Keratinocyte (primary cell): ENCODE results near the gene TMEM97. TPM values are rescaled to one million over a fixed set of nuclear protein-coding genes. Genes with fewer than 3 reads are reported as not detected.

ENCODE experiments used
- DNase-seq: peaks from one replicate; pipeline ENCODE4 v3.0.0-alpha.2; 2011; ENCODE audit warnings: low read depth, missing footprints, low spot score
- FAIRE-seq: peaks from 2 replicates; lab custom pipeline; 2011; peaks lifted over from hg19 to GRCh38; lab: Jason Lieb, UNC
- H2AFZ ChIP-seq: 2 replicates; pipeline ENCODE4 v1.6.0; 2012; ENCODE audit warnings: low read length, control low read depth, inconsistent platforms; ENCODE audit not compliant: control insufficient read depth
- H3K27ac ChIP-seq: 2 replicates; pipeline ENCODE4 v1.5.1; 2011; ENCODE audit warnings: low read length; ENCODE audit not compliant: control insufficient read depth, insufficient read depth
- H3K27me3 ChIP-seq: 3 replicates; pipeline ENCODE4 v1.6.0; 2011; ENCODE audit warnings: low read length; ENCODE audit not compliant: control insufficient read depth, insufficient read depth; ENCODE audit errors: extremely low read depth
- H3K36me3 ChIP-seq, 2 experiments: 2 replicates in 1 of 2; 3 replicates in 1 of 2; pipeline ENCODE4 v1.5.1; 2011; ENCODE audit warnings: low read length in 2 of 2, mild to moderate bottlenecking in 1 of 2; ENCODE audit not compliant: control insufficient read depth in 2 of 2, insufficient read depth in 2 of 2; ENCODE audit errors: extremely low read depth in 1 of 2
- H3K4me1 ChIP-seq: 3 replicates; pipeline ENCODE4 v1.5.1; 2011; ENCODE audit warnings: low read length; ENCODE audit not compliant: control insufficient read depth, insufficient read depth; ENCODE audit errors: extremely low read depth
- H3K4me2 ChIP-seq: 3 replicates; pipeline ENCODE4 v1.6.0; 2011; ENCODE audit warnings: low read depth, low read length; ENCODE audit not compliant: control insufficient read depth, insufficient read depth; ENCODE audit errors: extremely low read depth
- H3K4me3 ChIP-seq, 3 experiments: fragments of 200-600 bp in 1 of 3; sonication (generic) in 1 of 3; 2 replicates in 2 of 3; 3 replicates in 1 of 3; pipeline ENCODE4 v1.5.1; 2011 to 2016; ENCODE audit warnings: low read length in 3 of 3, mild to moderate bottlenecking in 3 of 3, control low read depth in 2 of 3, inconsistent platforms in 1 of 3, low read depth in 1 of 3, mixed read lengths in 1 of 3, mixed run types in 1 of 3, moderate library complexity in 1 of 3; ENCODE audit not compliant: control insufficient read depth in 2 of 3, insufficient read depth in 2 of 3; ENCODE audit errors: extremely low read depth in 1 of 3
- H3K79me2 ChIP-seq: 2 replicates; pipeline ENCODE4 v1.6.0; 2012; ENCODE audit warnings: low read length; ENCODE audit not compliant: control insufficient read depth, insufficient read depth
- H3K9ac ChIP-seq: 3 replicates; pipeline ENCODE4 v1.6.0; 2011; ENCODE audit warnings: low read length; ENCODE audit not compliant: control insufficient read depth, insufficient read depth; ENCODE audit errors: extremely low read depth
- H3K9me1 ChIP-seq: 3 replicates; pipeline ENCODE4 v1.6.0; 2011; ENCODE audit warnings: low read length; ENCODE audit not compliant: control insufficient read depth, insufficient read depth; ENCODE audit errors: extremely low read depth
- H3K9me3 ChIP-seq: 2 replicates; pipeline ENCODE4 v1.5.1; 2012; ENCODE audit warnings: low read depth, low read length; ENCODE audit not compliant: control insufficient read depth
- H4K20me1 ChIP-seq: 3 replicates; pipeline ENCODE4 v1.6.0; 2011; ENCODE audit warnings: low read length; ENCODE audit not compliant: control insufficient read depth, insufficient read depth; ENCODE audit errors: extremely low read depth
- EZH2 ChIP-seq: IDR thresholded peaks from one replicate; pipeline ENCODE4 v1.6.1; 2012; ENCODE audit warnings: inconsistent platforms, mild to moderate bottlenecking, low read length, moderate library complexity
- dilution Hi-C: fragments of 300-500 bp; cut with MboI; formaldehyde crosslinking; loops from one replicate; pipeline ENCODE4 v1.7.0; 2020; ENCODE audit warnings: low sequenced_read_pairs; ENCODE audit not compliant: extremely low pct_ligation_motif_present
- polyA plus RNA-seq, 5 experiments: library from polyadenylated mRNA; depleted of rRNA in 3 of 5; stranded (reverse) in 3 of 5; stranded (forward) in 1 of 5; unstranded in 1 of 5; fragments of >200 nt; gene quantifications; 1 replicate in 1 of 5; 2 replicates in 3 of 5; 3 replicates in 1 of 5; pipeline versions ENCODE4 v1.2.1 to v1.2.3, GENCODE V29; 2011 to 2012; ENCODE audit warnings: missing spikeins in 2 of 5, low read depth in 1 of 5, low replicate concordance in 1 of 5
- TF ChIP-seq, protein P1 (sequence below), 3 experiments: IDR thresholded peaks in 1 of 3; conservative IDR thresholded peaks in 1 of 3; optimal IDR thresholded peaks in 1 of 3; 2 replicates in 2 of 3; 3 replicates in 1 of 3; pipeline versions ENCODE3 to v1.5.1; 2011; ENCODE audit warnings: low read length in 3 of 3, mild to moderate bottlenecking in 3 of 3, moderate library complexity in 2 of 3, control low read depth in 1 of 3, inconsistent platforms in 1 of 3; ENCODE audit not compliant: insufficient read depth in 2 of 3; ENCODE audit errors: extremely low read depth in 1 of 3

The TMEM97 gene
- polyA plus RNA-seq, 1 donor (not counting 4 experiments of a cell fraction or from before 2014, with no cell fraction given) = 29.9 TPM

DNA sequence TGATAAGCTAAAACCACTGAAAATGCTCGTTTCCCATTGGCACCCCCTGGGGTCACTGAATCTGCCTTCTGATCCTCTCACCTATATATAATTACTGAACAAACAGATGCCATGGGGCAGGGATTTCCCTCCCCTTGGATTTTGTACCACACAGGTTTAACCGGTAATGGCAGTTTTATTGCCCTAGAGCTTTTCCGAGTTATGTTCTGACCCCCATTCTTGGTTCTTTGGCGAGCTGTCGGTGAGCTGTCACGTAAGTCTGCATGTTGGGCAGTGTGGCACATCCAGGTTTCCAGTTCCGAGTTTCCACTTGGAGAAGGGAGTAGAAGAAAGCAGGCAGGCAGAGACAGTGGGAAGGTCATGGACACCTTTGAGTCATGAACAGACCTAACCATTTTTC, 7.1 kb downstream of the TMEM97 start:
- H3K79me2 ChIP-seq = peaks cover 26% of the 10 kb centered on the region

DNA sequence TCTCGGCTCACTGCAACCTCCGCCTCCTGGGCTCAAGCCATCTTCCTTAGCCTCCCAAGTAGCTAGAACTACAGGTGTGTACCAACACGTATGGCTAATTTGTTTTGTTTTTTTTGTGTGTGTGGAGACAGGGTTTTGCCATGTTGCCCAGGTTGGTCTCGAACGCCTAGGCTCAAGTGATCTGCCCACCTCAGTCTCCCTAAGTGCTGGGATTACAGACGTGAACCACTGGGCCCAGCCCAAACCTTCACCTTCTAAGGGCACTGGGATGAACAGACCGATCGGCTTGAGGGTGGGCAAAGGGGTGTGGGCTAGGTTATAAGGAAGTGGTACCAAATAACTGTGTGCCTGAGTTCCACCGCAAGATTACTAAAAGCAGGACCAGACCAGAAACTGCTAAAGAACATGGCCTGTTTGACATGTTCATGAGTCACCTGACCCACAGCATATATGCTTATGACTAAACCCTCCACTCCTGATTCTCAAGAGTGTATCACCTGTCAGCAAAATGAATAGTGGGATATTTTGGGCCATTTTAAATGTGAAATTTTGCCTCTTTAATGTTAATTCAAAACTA, 8.1 kb downstream of the TMEM97 start:
- Histone ChIP-seq H3K27me3 (no peaks in the 10 kb centered on the region), H3K36me3 (peaks cover 14% of the 10 kb centered on the region in 2 experiments), H3K27ac (no peak overlapping the region), H3K9ac (no peak overlapping the region), H3K4me1 (peaks cover 14% of the 10 kb centered on the region), H3K9me3 (no peaks in the 10 kb centered on the region), H3K4me3 (no peak overlapping the region), H2AFZ (no peak overlapping the region), H4K20me1 (no peaks in the 10 kb centered on the region), H3K4me2 (no peak overlapping the region), H3K9me1 (peaks cover 2% of the 10 kb centered on the region), H3K79me2 (peaks cover 17% of the 10 kb centered on the region)
- dilution Hi-C loops = no loop called here
- no peak for DNase-seq
- TF ChIP-seq, protein P1, sequence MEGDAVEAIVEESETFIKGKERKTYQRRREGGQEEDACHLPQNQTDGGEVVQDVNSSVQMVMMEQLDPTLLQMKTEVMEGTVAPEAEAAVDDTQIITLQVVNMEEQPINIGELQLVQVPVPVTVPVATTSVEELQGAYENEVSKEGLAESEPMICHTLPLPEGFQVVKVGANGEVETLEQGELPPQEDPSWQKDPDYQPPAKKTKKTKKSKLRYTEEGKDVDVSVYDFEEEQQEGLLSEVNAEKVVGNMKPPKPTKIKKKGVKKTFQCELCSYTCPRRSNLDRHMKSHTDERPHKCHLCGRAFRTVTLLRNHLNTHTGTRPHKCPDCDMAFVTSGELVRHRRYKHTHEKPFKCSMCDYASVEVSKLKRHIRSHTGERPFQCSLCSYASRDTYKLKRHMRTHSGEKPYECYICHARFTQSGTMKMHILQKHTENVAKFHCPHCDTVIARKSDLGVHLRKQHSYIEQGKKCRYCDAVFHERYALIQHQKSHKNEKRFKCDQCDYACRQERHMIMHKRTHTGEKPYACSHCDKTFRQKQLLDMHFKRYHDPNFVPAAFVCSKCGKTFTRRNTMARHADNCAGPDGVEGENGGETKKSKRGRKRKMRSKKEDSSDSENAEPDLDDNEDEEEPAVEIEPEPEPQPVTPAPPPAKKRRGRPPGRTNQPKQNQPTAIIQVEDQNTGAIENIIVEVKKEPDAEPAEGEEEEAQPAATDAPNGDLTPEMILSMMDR (optimal IDR thresholded peaks at IDR 0.05 in 1 of 3, IDR thresholded peaks at IDR 0.05 in 1 of 3, conservative IDR thresholded peaks at IDR 0.05 in 1 of 3; ENCODE audit: extremely low read depth in 1 of 3, insufficient read depth in 2 of 3, low read length in 3 of 3) = no peak
- TF ChIP-seq EZH2 = no peak
- peak; percentile 52 for FAIRE-seq

More for the DNA sequence above, 7.1 kb downstream of the TMEM97 start:
- H3K4me3 ChIP-seq = no peak overlapping the region
- no peak for FAIRE-seq
- H3K27ac ChIP-seq = no peak overlapping the region
- H3K9ac ChIP-seq = no peak overlapping the region
- H2AFZ ChIP-seq = no peak overlapping the region
- H3K27me3 ChIP-seq = no peaks in the 10 kb centered on the region
- dilution Hi-C loops = no loop called here
- no peak overlapping the region for H3K4me2 ChIP-seq
- H4K20me1 ChIP-seq = no peaks in the 10 kb centered on the region
- peaks cover 9 to 14% of the 10 kb centered on the region in 2 experiments for H3K36me3 ChIP-seq
- H3K9me3 ChIP-seq = no peaks in the 10 kb centered on the region
- no peak for TF ChIP-seq EZH2
- TF ChIP-seq, protein P1 (optimal IDR thresholded peaks at IDR 0.05 in 1 of 3, IDR thresholded peaks at IDR 0.05 in 1 of 3, conservative IDR thresholded peaks at IDR 0.05 in 1 of 3; ENCODE audit: extremely low read depth in 1 of 3, insufficient read depth in 2 of 3, low read length in 3 of 3) = no peak
- peaks cover 17% of the 10 kb centered on the region for H3K4me1 ChIP-seq
- DNase-seq = no peak
- peaks cover 2% of the 10 kb centered on the region for H3K9me1 ChIP-seq
